ENCODE measurements around the gene TTLL4.
"Not testable (repeated sequence)": the region's sequence is repeated elsewhere in the genome, so short reads cannot be mapped to it uniquely, and the experiment has no call there.

TTLL4 gene

GRCh38 chr2:218746470-218746795 is 35.8 kb downstream of the TTLL4 start:
- no peak for DNase-seq

GRCh38 chr2:218746960-218747359 is 36.3 kb downstream of the TTLL4 start:
- DNase-seq = no peak

GRCh38 chr2:218748741-218749441 is 38.3 kb downstream of the TTLL4 start:
- no peak for DNase-seq

- DNase-seq = no peak
Measured at GRCh38 chr2:218754201-218754600, 43.6 kb downstream of the TTLL4 start.

GRCh38 chr2:218754781-218755180 is 44.1 kb downstream of the TTLL4 start:
- DNase-seq = no peak

GRCh38 chr2:218755198-218755566 is 44.5 kb downstream of the TTLL4 start:
- no peak for DNase-seq

- no peak for DNase-seq
Measured at GRCh38 chr2:218755567-218756404, 45.2 kb downstream of the TTLL4 start.

- no peak for DNase-seq
Measured at GRCh38 chr2:218756599-218757377, 46.2 kb downstream of the TTLL4 start.

GRCh38 chr2:218761795-218762194 is 51.2 kb downstream of the TTLL4 start:
- no peak for DNase-seq

- not testable (repeated sequence) for DNase-seq
Measured at GRCh38 chr2:218772759-218773158, 62.1 kb downstream of the TTLL4 start.

- no peak for DNase-seq
Measured at GRCh38 chr2:218773881-218774280, 63.2 kb downstream of the TTLL4 start.

GRCh38 chr2:218776488-218776887 is 65.9 kb downstream of the TTLL4 start:
- no peak for DNase-seq

- no peak for DNase-seq
Measured at GRCh38 chr2:218777276-218777990, 66.8 kb downstream of the TTLL4 start.

- no peak for DNase-seq
Measured at GRCh38 chr2:218780046-218780445, 69.4 kb downstream of the TTLL4 start.

GRCh38 chr2:218780851-218781690 is 70.4 kb downstream of the TTLL4 start:
- no peak for DNase-seq

- no peak for DNase-seq
Measured at GRCh38 chr2:218781691-218782527, 71.3 kb downstream of the TTLL4 start, which contains the start of gene CYP27A1. TSS of gene CYP27A1 (plus strand) at chr2:218782147. CDS start at chr2:218782183, 36 bp downstream.

- no peak for DNase-seq
Measured at GRCh38 chr2:218782528-218782844, 71.9 kb downstream of the TTLL4 start.

- DNase-seq = no peak
Measured at GRCh38 chr2:218783688-218784087, 73.1 kb downstream of the TTLL4 start.

GRCh38 chr2:218785103-218785502 is 74.5 kb downstream of the TTLL4 start:
- no peak for DNase-seq

- no peak for DNase-seq
Measured at GRCh38 chr2:218786133-218786532, 75.5 kb downstream of the TTLL4 start.

Measured in T-helper 9 cell (primary cell).